Rectal smooth muscle tissue (tissue), 1 donor: Measurements from ENCODE around the gene CILP.

Experiments
- H3K27ac ChIP-seq: one replicate; pipeline ENCODE4 v1.7.0; 2013; ENCODE audit warnings: low read depth, low read length, inconsistent platforms
- H3K27me3 ChIP-seq: one replicate; pipeline ENCODE4 v1.7.0; 2013; ENCODE audit warnings: low read length; ENCODE audit not compliant: control insufficient read depth, insufficient read depth
- H3K36me3 ChIP-seq: one replicate; pipeline ENCODE4 v1.7.0; 2013; ENCODE audit warnings: low read length; ENCODE audit not compliant: control insufficient read depth, insufficient read depth
- H3K4me1 ChIP-seq: one replicate; pipeline ENCODE4 v1.7.0; 2013; ENCODE audit warnings: low read length; ENCODE audit not compliant: control insufficient read depth, insufficient read depth
- H3K4me3 ChIP-seq: one replicate; pipeline ENCODE4 v1.7.0; 2013; ENCODE audit warnings: low read length
- H3K9ac ChIP-seq: one replicate; pipeline ENCODE4 v1.7.0; 2013; ENCODE audit warnings: low read length

The CILP gene

GRCh38 chr15:65163041-65163440 lies 48.2 kb downstream of the CILP start:
- H3K4me1 ChIP-seq = no peaks in the 10 kb centered on the region
- H3K36me3 ChIP-seq = peaks cover 14% of the 10 kb centered on the region
- no peak overlapping the region for H3K9ac ChIP-seq
- H3K27me3 ChIP-seq = no peaks in the 10 kb centered on the region
- H3K4me3 ChIP-seq = no peak overlapping the region
- no peak overlapping the region for H3K27ac ChIP-seq

GRCh38 chr15:65156692-65157091 lies 54.6 kb downstream of the CILP start:
- Histone ChIP-seq H3K9ac (no peak overlapping the region), H3K27ac (no peak overlapping the region), H3K27me3 (no peaks in the 10 kb centered on the region), H3K4me1 (no peaks in the 10 kb centered on the region), H3K36me3 (peaks cover 35% of the 10 kb centered on the region), H3K4me3 (no peak overlapping the region)

- no peaks in the 10 kb centered on the region for H3K27me3 ChIP-seq
- H3K4me1 ChIP-seq = no peaks in the 10 kb centered on the region
- H3K36me3 ChIP-seq = peaks cover 41% of the 10 kb centered on the region
- no peak overlapping the region for H3K4me3 ChIP-seq
- H3K9ac ChIP-seq = no peak overlapping the region
- H3K27ac ChIP-seq = no peak overlapping the region
Measured at GRCh38 chr15:65154720-65155119, 56.6 kb downstream of the CILP start.

- no peak overlapping the region for H3K4me3 ChIP-seq
- H3K9ac ChIP-seq = no peak overlapping the region
- H3K4me1 ChIP-seq = no peaks in the 10 kb centered on the region
- no peak overlapping the region for H3K27ac ChIP-seq
- H3K27me3 ChIP-seq = no peaks in the 10 kb centered on the region
- peaks cover 12% of the 10 kb centered on the region for H3K36me3 ChIP-seq
Measured at GRCh38 chr15:65147902-65148301, 63.4 kb downstream of the CILP start.

- Histone ChIP-seq H3K27ac (no peak overlapping the region), H3K36me3 (peaks cover 12% of the 10 kb centered on the region), H3K4me3 (no peak overlapping the region), H3K27me3 (no peaks in the 10 kb centered on the region), H3K4me1 (no peaks in the 10 kb centered on the region), H3K9ac (no peak overlapping the region)
Measured at GRCh38 chr15:65146438-65146837, 64.8 kb downstream of the CILP start.
